HG03575 (cell line): Measurements from ENCODE around the gene LRBA.
"Not testable (repeated sequence)": the region's sequence is repeated elsewhere in the genome, so short reads cannot be mapped to it uniquely, and the experiment has no call there.

ENCODE experiments used
- ATAC-seq: cut with Tn5 transposase; IDR thresholded peaks from one replicate; pipeline ENCODE4 v1.9.1; 2021; ENCODE audit not compliant: unreplicated experiment, insufficient number of reproducible peaks, low FRiP score; ENCODE audit errors: extremely low read depth

The LRBA gene

GRCh38 chr4:150390531-150390910, 624.6 kb downstream of the LRBA start:
- ATAC-seq: no peak

DNA sequence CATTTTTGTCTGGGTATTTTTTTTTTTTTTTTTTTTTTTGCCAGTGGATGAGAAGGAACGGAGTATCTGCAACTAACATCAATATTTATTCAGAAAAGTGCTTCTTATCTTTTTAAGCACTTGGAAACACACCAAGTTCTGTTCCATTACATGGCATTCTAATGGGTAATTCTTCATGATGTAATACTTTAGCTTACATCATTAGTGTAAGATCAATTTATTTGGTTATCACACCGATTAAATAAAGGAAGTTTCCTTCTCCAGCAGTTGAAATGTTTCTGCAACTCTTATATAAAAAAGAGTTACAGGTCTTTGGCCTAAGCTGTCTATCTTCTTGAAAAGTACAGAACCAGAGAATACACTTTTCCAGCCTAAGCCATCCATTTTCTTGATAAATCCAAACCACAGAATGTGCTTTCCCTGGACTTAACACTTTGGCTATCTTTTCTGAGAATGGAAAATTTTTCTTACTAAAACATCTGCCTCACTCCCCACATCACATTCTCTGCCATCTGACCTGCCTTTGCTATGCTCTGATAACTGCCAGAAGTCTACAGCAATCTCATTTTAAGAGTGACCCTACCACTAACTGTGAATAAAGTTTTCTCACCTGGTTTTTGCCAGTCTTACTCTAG, 625.1 kb downstream of the LRBA start:
- ATAC-seq: no peak

- ATAC-seq: no peak
These were observed 627.1 kb downstream of the LRBA start for GRCh38 chr4:150387981-150388380.

GRCh38 chr4:150386415-150386814, 628.7 kb downstream of the LRBA start:
- ATAC-seq: not testable (repeated sequence)

GRCh38 chr4:150385606-150386005, 629.5 kb downstream of the LRBA start:
- ATAC-seq: no peak

DNA sequence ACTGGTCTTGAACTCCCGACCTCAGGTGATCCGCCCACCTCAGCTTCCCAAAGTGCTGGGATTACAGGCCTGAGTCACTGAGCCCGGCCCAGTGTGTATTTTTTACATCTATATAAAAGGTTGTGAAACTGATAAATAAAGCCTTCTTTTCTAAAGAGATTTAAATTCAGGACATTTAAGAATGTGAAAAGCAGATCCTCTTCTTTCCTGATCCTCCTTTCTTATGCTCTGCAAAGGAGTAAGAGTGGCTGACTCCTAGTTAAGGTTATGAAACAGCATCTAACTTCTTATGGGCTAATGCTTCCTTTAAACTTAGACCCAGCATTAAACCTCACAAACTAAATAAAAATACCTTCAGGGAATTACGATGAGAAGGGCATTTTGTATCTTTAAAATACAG, 630.8 kb downstream of the LRBA start:
- ATAC-seq: no peak

GRCh38 chr4:150382028-150382427, 633.1 kb downstream of the LRBA start:
- no peak for ATAC-seq

DNA sequence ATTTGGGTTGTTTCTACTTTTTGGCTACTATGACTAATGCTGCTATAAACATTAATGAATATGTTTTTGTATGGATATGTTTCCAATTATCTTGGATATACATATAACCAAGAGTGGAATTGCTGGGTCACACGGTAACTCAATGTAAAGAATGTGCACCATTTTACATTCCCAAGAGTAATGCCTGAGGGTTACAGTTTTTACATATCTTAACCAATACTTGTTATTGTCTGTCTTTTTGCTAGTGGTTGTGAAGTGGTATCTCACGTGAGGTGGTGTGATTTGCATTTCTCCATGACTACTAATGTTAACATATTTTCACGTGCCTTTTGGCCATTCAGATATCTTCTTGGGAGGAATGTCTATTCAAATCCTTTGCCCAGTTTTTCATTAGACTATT, 633.5 kb downstream of the LRBA start:
- no peak for ATAC-seq

DNA sequence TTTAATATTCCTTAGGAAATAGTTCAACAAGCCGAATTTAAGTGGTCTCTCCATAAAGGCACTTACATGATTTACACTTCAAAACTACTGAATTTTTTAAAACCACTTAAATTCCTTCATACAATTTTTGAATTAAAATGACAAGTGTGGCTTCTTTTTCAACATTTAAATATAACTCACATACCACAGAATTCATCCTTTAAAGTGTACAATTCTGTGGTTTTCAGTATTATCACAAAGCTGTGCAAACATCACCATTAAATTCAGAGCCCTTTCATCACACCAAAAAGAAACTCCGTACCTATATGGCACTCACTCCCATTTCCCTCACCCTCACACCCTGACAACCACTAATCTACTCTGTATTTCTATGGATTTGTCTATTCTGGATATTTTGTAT, 634.0 kb downstream of the LRBA start:
- no peak for ATAC-seq

GRCh38 chr4:150379454-150379853, 635.6 kb downstream of the LRBA start:
- ATAC-seq: no peak

GRCh38 chr4:150375025-150375424, 640.1 kb downstream of the LRBA start:
- ATAC-seq: no peak

- ATAC-seq: no peak
These were observed 643.2 kb downstream of the LRBA start for GRCh38 chr4:150371869-150372268.

DNA sequence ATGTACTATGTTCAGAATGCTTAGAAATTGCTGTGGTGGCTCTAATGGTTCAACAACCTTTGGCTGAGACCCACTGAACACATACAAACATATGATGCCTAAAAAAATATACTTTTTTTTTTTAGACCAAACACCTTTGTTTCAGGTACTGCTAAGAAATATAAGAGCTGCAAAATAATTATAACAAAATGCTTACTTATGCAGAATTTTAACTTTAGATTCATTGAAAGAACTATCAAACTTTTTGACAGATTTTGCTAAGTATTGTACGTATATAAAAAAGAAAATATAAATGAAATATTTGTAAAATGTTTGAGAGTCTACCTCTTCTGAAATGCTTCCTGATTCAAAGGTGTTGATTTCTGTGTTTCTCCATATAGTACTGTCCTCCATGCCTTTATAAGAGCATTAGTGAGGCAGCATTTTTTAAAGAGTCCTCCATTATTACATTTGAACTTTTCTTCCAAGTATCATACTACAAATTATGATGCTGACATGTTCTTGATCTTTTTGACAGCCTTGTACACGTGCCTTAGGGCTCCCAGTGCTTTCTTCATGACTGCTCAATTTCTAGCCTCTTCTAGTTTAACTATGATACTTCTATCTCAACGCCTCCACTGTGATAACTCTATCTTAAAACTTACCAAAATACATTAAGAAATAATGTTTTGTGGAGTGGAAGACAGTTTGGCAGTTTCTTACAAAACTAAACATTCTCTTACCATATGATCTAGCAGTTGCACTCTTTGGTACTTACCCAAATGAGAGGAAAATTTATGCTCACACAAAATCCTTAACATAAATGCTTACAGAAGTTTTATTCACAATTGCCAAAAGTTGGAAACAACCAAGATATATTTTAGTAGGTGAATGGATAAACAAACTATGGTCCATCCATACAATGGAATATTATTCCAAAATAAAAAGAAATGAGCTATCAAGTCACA, 645.4 kb downstream of the LRBA start:
- no peak for ATAC-seq

- ATAC-seq: no peak
These were observed 646.4 kb downstream of the LRBA start for GRCh38 chr4:150368667-150369066.

- no peak for ATAC-seq
These were observed 647.8 kb downstream of the LRBA start for GRCh38 chr4:150367326-150367725.

GRCh38 chr4:150366487-150366999, 648.5 kb downstream of the LRBA start:
- peak; percentile 45 for ATAC-seq

GRCh38 chr4:150363721-150364688, 651.1 kb downstream of the LRBA start:
- no peak for ATAC-seq

GRCh38 chr4:150358691-150359090, 656.4 kb downstream of the LRBA start:
- ATAC-seq: no peak

- ATAC-seq: no peak
These were observed 657.3 kb downstream of the LRBA start for GRCh38 chr4:150357829-150358228.
